ENCODE data around the gene FLOT1.

DNA sequence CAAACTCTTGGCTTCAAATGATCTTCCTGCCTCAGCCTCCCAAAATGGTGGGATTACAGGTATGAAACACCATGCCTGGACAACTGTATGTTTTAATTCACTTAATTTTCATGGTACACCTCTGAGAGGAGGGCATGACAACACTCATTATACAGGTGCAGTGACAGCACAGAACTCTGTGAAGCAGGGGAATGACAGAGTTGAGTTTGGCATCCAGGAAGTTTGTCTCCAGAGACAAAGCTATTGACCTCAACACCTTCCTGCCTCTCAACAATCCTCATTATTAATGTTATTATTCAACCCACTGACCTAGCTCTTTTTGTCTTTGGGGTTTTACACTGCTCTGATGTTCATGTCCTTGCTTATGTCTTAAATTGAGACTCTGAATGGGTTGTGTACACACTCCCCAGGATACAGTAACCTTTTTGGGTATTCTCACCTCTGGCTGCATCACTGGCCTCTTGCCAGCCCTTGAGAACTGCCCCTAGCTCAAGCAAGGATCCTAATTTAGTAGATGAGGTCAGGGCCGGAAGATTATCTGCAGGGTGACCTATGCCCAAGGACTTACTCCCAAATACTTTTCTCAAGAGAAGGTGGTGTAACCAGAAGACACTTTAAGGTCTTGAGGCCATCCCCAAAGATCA is 14.9 kb upstream of the FLOT1 start:
- TF ChIP-seq, protein P1, sequence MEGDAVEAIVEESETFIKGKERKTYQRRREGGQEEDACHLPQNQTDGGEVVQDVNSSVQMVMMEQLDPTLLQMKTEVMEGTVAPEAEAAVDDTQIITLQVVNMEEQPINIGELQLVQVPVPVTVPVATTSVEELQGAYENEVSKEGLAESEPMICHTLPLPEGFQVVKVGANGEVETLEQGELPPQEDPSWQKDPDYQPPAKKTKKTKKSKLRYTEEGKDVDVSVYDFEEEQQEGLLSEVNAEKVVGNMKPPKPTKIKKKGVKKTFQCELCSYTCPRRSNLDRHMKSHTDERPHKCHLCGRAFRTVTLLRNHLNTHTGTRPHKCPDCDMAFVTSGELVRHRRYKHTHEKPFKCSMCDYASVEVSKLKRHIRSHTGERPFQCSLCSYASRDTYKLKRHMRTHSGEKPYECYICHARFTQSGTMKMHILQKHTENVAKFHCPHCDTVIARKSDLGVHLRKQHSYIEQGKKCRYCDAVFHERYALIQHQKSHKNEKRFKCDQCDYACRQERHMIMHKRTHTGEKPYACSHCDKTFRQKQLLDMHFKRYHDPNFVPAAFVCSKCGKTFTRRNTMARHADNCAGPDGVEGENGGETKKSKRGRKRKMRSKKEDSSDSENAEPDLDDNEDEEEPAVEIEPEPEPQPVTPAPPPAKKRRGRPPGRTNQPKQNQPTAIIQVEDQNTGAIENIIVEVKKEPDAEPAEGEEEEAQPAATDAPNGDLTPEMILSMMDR (IDR thresholded peaks at IDR 0.05; ENCODE audit: low read depth, low read length, poor library complexity, severe bottlenecking): no peak
- no peak for TF ChIP-seq EZH2phosphoT487 (IDR thresholded peaks at IDR 0.05; ENCODE audit: borderline replicate concordance, low read length)
